ENCODE data around the gene CYP20A1. TPM values are rescaled to one million over a fixed set of nuclear protein-coding genes. Genes with fewer than 3 reads are reported as not detected.
"Not testable (repeated sequence)": the region's sequence is repeated elsewhere in the genome, so short reads cannot be mapped to it uniquely, and the experiment has no call there.

CYP20A1 gene
- total RNA-seq, 2 donors from 2014 or later, result 22.9 to 27.8 TPM

GRCh38 chr2:203282101-203282500 lies 43.3 kb downstream of the CYP20A1 start:
- Mint-ChIP-seq H3K9me3 (no peaks in the 10 kb centered on the region), H3K4me3 (no peak overlapping the region), H3K27me3 (ENCODE audit: insufficient read depth) (no peaks in the 10 kb centered on the region), H3K36me3 (ENCODE audit: low read depth) (peaks cover 54% of the 10 kb centered on the region), H3K27ac (no peak overlapping the region), H3K4me1 (no peaks in the 10 kb centered on the region)
- 88 to 97% methylated on average over 4 to 7 of the region's 7 CpGs for WGBS, 2 experiments (ENCODE audit: insufficient coverage in 1 of 2, insufficient read length in 1 of 2)
- no peak overlapping the region for H3K27ac ChIP-seq (ENCODE audit: low read depth, low read length)
- H3K9ac ChIP-seq (ENCODE audit: extremely low read depth, low read length, poor library complexity, severe bottlenecking), result no peak overlapping the region
- no peak for DNase-seq
- H3K4me1 ChIP-seq (ENCODE audit: control insufficient read depth, insufficient read depth, low read length), result no peaks in the 10 kb centered on the region
- H3K27me3 ChIP-seq (ENCODE audit: control insufficient read depth, insufficient read depth, low read length, poor library complexity, severe bottlenecking), result no peaks in the 10 kb centered on the region
- H3K36me3 ChIP-seq (ENCODE audit: control insufficient read depth, insufficient read depth, low read length), result peaks cover 79% of the 10 kb centered on the region
- no peak for TF ChIP-seq CTCF (conservative IDR thresholded peaks at IDR 0.05)
- no peaks in the 10 kb centered on the region for H3K9me3 ChIP-seq (ENCODE audit: control insufficient read depth, low read length)
- H3K4me3 ChIP-seq (ENCODE audit: low read length), result no peak overlapping the region

GRCh38 chr2:203286532-203286931 lies 47.7 kb downstream of the CYP20A1 start:
- Mint-ChIP-seq H3K4me1 (no peaks in the 10 kb centered on the region), H3K27ac (peak overlapping the region; percentile 35), H3K27me3 (ENCODE audit: insufficient read depth) (no peaks in the 10 kb centered on the region), H3K9me3 (no peaks in the 10 kb centered on the region), H3K36me3 (ENCODE audit: low read depth) (peaks cover 32% of the 10 kb centered on the region), H3K4me3 (no peak overlapping the region)
- Histone ChIP-seq H3K27ac (ENCODE audit: low read depth, low read length) (no peak overlapping the region), H3K9ac (ENCODE audit: extremely low read depth, low read length, poor library complexity, severe bottlenecking) (no peak overlapping the region), H3K4me1 (ENCODE audit: control insufficient read depth, insufficient read depth, low read length) (no peaks in the 10 kb centered on the region), H3K36me3 (ENCODE audit: control insufficient read depth, insufficient read depth, low read length) (peaks cover 67% of the 10 kb centered on the region), H3K27me3 (ENCODE audit: control insufficient read depth, insufficient read depth, low read length, poor library complexity, severe bottlenecking) (no peaks in the 10 kb centered on the region), H3K9me3 (ENCODE audit: control insufficient read depth, low read length) (no peaks in the 10 kb centered on the region), H3K4me3 (ENCODE audit: low read length) (no peak overlapping the region)
- no CpG with 5 or more reads among the region's 2 CpGs for WGBS, 2 experiments (ENCODE audit: insufficient coverage in 1 of 2, insufficient read length in 1 of 2)
- TF ChIP-seq CTCF (conservative IDR thresholded peaks at IDR 0.05), result no peak
- DNase-seq, result no peak

GRCh38 chr2:203301667-203302066 lies 62.8 kb downstream of the CYP20A1 start:
- Histone ChIP-seq H3K27me3 (ENCODE audit: control insufficient read depth, insufficient read depth, low read length, poor library complexity, severe bottlenecking) (no peaks in the 10 kb centered on the region), H3K9me3 (ENCODE audit: control insufficient read depth, low read length) (no peaks in the 10 kb centered on the region), H3K27ac (ENCODE audit: low read depth, low read length) (no peak overlapping the region), H3K4me1 (ENCODE audit: control insufficient read depth, insufficient read depth, low read length) (no peaks in the 10 kb centered on the region), H3K4me3 (ENCODE audit: low read length) (no peak overlapping the region), H3K9ac (ENCODE audit: extremely low read depth, low read length, poor library complexity, severe bottlenecking) (no peak overlapping the region), H3K36me3 (ENCODE audit: control insufficient read depth, insufficient read depth, low read length) (peaks cover 7% of the 10 kb centered on the region)
- no peaks in the 10 kb centered on the region for H3K9me3 Mint-ChIP-seq
- H3K4me3 Mint-ChIP-seq, result no peak overlapping the region
- no peaks in the 10 kb centered on the region for H3K4me1 Mint-ChIP-seq
- WGBS, 2 experiments (ENCODE audit: insufficient coverage in 1 of 2, insufficient read length in 1 of 2), result 94 to 100% methylated on average over 2 to 3 of the region's 3 CpGs
- no peak overlapping the region for H3K27ac Mint-ChIP-seq
- no peak for DNase-seq
- H3K36me3 Mint-ChIP-seq (ENCODE audit: low read depth), result peaks cover 14% of the 10 kb centered on the region
- no peak for TF ChIP-seq CTCF (conservative IDR thresholded peaks at IDR 0.05)
- no peaks in the 10 kb centered on the region for H3K27me3 Mint-ChIP-seq (ENCODE audit: insufficient read depth)

GRCh38 chr2:203302586-203302985 lies 63.8 kb downstream of the CYP20A1 start:
- not testable (repeated sequence) for H3K4me1 ChIP-seq (ENCODE audit: control insufficient read depth, insufficient read depth, low read length); H3K9me3 Mint-ChIP-seq; H3K27me3 ChIP-seq (ENCODE audit: control insufficient read depth, insufficient read depth, low read length, poor library complexity, severe bottlenecking); H3K4me3 Mint-ChIP-seq; DNase-seq; H3K27ac Mint-ChIP-seq; H3K9ac ChIP-seq (ENCODE audit: extremely low read depth, low read length, poor library complexity, severe bottlenecking); H3K27me3 Mint-ChIP-seq (ENCODE audit: insufficient read depth); H3K9me3 ChIP-seq (ENCODE audit: control insufficient read depth, low read length); H3K4me3 ChIP-seq (ENCODE audit: low read length); H3K27ac ChIP-seq (ENCODE audit: low read depth, low read length); H3K4me1 Mint-ChIP-seq; H3K36me3 ChIP-seq (ENCODE audit: control insufficient read depth, insufficient read depth, low read length)
- 98 to 100% methylated on average over 3 to 8 of the region's 8 CpGs for WGBS, 2 experiments (ENCODE audit: insufficient coverage in 1 of 2, insufficient read length in 1 of 2)
- peaks cover 18% of the 10 kb centered on the region for H3K36me3 Mint-ChIP-seq (ENCODE audit: low read depth)

All from endodermal cell (in vitro differentiated cells).